Nephron (organoid): Measurements from ENCODE around the gene SLC8A2.

Source experiments
- H3K27ac Mint-ChIP-seq, 3 experiments: 2 replicates each; pipeline ENCODE4 v1.8.0; 2020; ENCODE audit warnings: mixed read lengths in 3 of 3, mild to moderate bottlenecking in 2 of 3, moderate library complexity in 1 of 3
- H3K27me3 Mint-ChIP-seq: 2 replicates; pipeline ENCODE4 v1.8.0; 2021; ENCODE audit warnings: low read depth, mild to moderate bottlenecking, moderate library complexity, mixed read lengths
- H3K36me3 Mint-ChIP-seq: 2 replicates; pipeline ENCODE4 v1.8.0; 2020; ENCODE audit warnings: low read depth, mixed read lengths
- H3K4me1 Mint-ChIP-seq: 2 replicates; pipeline ENCODE4 v1.8.0; 2020; ENCODE audit warnings: mixed read lengths
- H3K4me3 Mint-ChIP-seq, 3 experiments: 2 replicates each; pipeline ENCODE4 v1.8.0; 2020; ENCODE audit warnings: mild to moderate bottlenecking in 3 of 3, mixed read lengths in 3 of 3, moderate library complexity in 2 of 3
- H3K9me3 Mint-ChIP-seq: 2 replicates; pipeline ENCODE4 v1.8.0; 2020; ENCODE audit warnings: mixed read lengths
- CTCF ChIP-seq, 3 experiments: fragments of 200-600 bp; sonication (generic); IDR thresholded peaks; one replicate each; pipeline ENCODE4 v1.5.0; 2021; ENCODE audit warnings: antibody characterized with exemption in 3 of 3; ENCODE audit not compliant: unreplicated experiment in 3 of 3

The SLC8A2 gene

GRCh38 chr19:47446534-47447469 lies 24.9 kb downstream of the SLC8A2 start:
- H3K9me3 Mint-ChIP-seq, result peaks cover 6% of the 10 kb centered on the region
- H3K36me3 Mint-ChIP-seq, result no peaks in the 10 kb centered on the region
- peaks cover 15% of the 10 kb centered on the region for H3K4me1 Mint-ChIP-seq
- H3K4me3 Mint-ChIP-seq, result peak overlapping the region; percentile 37 to 51 (median 49)
- H3K27ac Mint-ChIP-seq, result no peak overlapping the region
- no peak for TF ChIP-seq CTCF (IDR thresholded peaks at IDR 0.05; ENCODE audit: unreplicated experiment in 3 of 3)
- H3K27me3 Mint-ChIP-seq, result peaks cover 98% of the 10 kb centered on the region

- Mint-ChIP-seq H3K4me1 (peaks cover 15% of the 10 kb centered on the region), H3K36me3 (no peaks in the 10 kb centered on the region), H3K27ac (no peak overlapping the region), H3K9me3 (peaks cover 6% of the 10 kb centered on the region), H3K4me3 (peak overlapping the region; percentile 0 to 26 (median 12)), H3K27me3 (peaks cover 95% of the 10 kb centered on the region)
- TF ChIP-seq CTCF (IDR thresholded peaks at IDR 0.05; ENCODE audit: unreplicated experiment in 3 of 3), result no peak
Observed at GRCh38 chr19:47445937-47446402, 25.7 kb downstream of the SLC8A2 start.

GRCh38 chr19:47445527-47445926 lies 26.2 kb downstream of the SLC8A2 start:
- Mint-ChIP-seq H3K36me3 (no peaks in the 10 kb centered on the region), H3K9me3 (peaks cover 6% of the 10 kb centered on the region), H3K27ac (no peak overlapping the region), H3K27me3 (peaks cover 95% of the 10 kb centered on the region), H3K4me1 (peaks cover 15% of the 10 kb centered on the region), H3K4me3 (peak overlapping the region; percentile 0 to 50 (median 26))
- no peak for TF ChIP-seq CTCF (IDR thresholded peaks at IDR 0.05; ENCODE audit: unreplicated experiment in 3 of 3)

- peaks cover 94% of the 10 kb centered on the region for H3K27me3 Mint-ChIP-seq
- H3K9me3 Mint-ChIP-seq, result peaks cover 6% of the 10 kb centered on the region
- no peak overlapping the region for H3K4me3 Mint-ChIP-seq
- peaks cover 15% of the 10 kb centered on the region for H3K4me1 Mint-ChIP-seq
- no peak overlapping the region for H3K27ac Mint-ChIP-seq
- no peaks in the 10 kb centered on the region for H3K36me3 Mint-ChIP-seq
- no peak for TF ChIP-seq CTCF (IDR thresholded peaks at IDR 0.05; ENCODE audit: unreplicated experiment in 3 of 3)
Observed at GRCh38 chr19:47444388-47444821, 27.3 kb downstream of the SLC8A2 start.

GRCh38 chr19:47443331-47443730 lies 28.4 kb downstream of the SLC8A2 start:
- Mint-ChIP-seq H3K27ac (no peak overlapping the region), H3K9me3 (peaks cover 6% of the 10 kb centered on the region), H3K4me1 (peaks cover 15% of the 10 kb centered on the region), H3K27me3 (peaks cover 90% of the 10 kb centered on the region), H3K4me3 (no peak overlapping the region), H3K36me3 (no peaks in the 10 kb centered on the region)
- no peak for TF ChIP-seq CTCF (IDR thresholded peaks at IDR 0.05; ENCODE audit: unreplicated experiment in 3 of 3)
